ENCODE data around the gene HECTD4. TPM values are rescaled to one million over a fixed set of nuclear protein-coding genes. Genes with fewer than 3 reads are reported as not detected.
A peak's percentile ranks its signal among the peaks of the same experiment; 100 is the strongest.

Gene HECTD4
- total RNA-seq, 1 donor from 2014 or later: 22.7 TPM

DNA sequence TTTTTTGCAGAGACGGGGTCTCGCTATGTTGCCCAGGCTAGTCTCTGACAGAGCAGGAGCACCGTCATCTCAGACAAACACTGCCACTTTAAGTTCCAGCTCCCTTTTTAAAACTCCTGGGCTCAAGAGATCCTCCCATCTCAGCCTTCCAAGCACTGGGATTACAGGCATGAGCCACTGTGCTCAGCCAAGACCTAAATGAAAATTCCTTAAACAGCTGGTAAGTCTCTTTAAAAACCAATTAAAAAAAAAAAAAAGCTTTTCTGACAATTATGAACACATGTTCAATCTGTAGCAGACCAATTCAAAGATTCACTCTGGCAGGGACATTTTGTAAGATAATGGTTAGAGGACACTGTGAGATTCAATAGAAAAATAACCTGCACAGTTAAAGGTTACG, 77.8 kb downstream of the HECTD4 start:
- Histone ChIP-seq H3K36me3 (ENCODE audit: control insufficient read depth, insufficient read depth, low read length) (no peaks in the 10 kb centered on the region), H3K27me3 (ENCODE audit: control insufficient read depth, insufficient read depth, low read length) (no peaks in the 10 kb centered on the region), H3K4me3 (ENCODE audit: low read depth, low read length) (no peak overlapping the region)
- TF ChIP-seq, protein P1, sequence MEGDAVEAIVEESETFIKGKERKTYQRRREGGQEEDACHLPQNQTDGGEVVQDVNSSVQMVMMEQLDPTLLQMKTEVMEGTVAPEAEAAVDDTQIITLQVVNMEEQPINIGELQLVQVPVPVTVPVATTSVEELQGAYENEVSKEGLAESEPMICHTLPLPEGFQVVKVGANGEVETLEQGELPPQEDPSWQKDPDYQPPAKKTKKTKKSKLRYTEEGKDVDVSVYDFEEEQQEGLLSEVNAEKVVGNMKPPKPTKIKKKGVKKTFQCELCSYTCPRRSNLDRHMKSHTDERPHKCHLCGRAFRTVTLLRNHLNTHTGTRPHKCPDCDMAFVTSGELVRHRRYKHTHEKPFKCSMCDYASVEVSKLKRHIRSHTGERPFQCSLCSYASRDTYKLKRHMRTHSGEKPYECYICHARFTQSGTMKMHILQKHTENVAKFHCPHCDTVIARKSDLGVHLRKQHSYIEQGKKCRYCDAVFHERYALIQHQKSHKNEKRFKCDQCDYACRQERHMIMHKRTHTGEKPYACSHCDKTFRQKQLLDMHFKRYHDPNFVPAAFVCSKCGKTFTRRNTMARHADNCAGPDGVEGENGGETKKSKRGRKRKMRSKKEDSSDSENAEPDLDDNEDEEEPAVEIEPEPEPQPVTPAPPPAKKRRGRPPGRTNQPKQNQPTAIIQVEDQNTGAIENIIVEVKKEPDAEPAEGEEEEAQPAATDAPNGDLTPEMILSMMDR (IDR thresholded peaks at IDR 0.05; ENCODE audit: insufficient read depth, low read length, poor library complexity, severe bottlenecking): no peak
- DNase-seq (ENCODE audit: low read depth): no peak

DNA sequence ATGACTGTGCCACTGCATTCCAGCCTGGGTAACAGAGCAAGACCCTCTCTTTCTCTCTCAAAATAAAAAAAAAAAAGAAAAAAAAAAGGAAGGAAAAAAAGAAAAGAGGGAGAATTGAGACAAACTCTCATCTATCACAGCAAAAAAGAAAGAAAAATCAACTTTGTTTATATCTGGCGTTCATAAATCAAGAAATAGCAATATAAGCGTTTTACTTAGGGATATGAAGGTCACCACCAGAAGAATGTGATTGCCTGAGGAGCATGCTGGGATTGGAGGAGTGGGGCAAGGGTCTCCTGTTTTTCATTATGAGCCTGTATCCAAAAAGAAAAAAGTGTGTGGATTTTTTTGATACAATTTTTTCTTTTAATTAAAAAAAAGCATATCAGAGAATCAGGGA, 78.4 kb downstream of the HECTD4 start:
- Histone ChIP-seq H3K4me3 (ENCODE audit: low read depth, low read length) (no peak overlapping the region), H3K36me3 (ENCODE audit: control insufficient read depth, insufficient read depth, low read length) (no peaks in the 10 kb centered on the region), H3K27me3 (ENCODE audit: control insufficient read depth, insufficient read depth, low read length) (no peaks in the 10 kb centered on the region)
- no peak for DNase-seq (ENCODE audit: low read depth)
- TF ChIP-seq, protein P1 (IDR thresholded peaks at IDR 0.05; ENCODE audit: insufficient read depth, low read length, poor library complexity, severe bottlenecking): no peak

DNA sequence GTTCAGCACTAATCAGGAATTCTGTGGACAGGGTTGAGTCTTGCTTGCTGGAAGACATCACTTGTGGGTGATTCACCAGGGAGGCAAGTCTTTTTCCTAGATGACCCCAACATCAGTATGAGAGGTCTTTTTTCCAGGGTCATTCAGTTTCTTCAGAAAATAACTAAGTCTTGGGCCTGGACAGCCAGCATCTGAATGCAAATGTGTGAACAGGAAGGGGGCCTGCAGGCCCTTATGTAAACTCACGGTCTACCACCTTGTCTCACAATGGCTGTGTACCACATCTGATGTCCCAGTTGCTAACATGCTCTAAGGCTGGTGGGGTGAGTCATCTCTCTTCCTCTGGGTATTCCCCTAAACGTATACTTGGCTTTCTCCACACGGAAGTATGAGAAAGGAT, 79.2 kb downstream of the HECTD4 start:
- TF ChIP-seq, protein P1 (IDR thresholded peaks at IDR 0.05; ENCODE audit: insufficient read depth, low read length, poor library complexity, severe bottlenecking): no peak
- Histone ChIP-seq H3K36me3 (ENCODE audit: control insufficient read depth, insufficient read depth, low read length) (no peaks in the 10 kb centered on the region), H3K27me3 (ENCODE audit: control insufficient read depth, insufficient read depth, low read length) (no peaks in the 10 kb centered on the region), H3K4me3 (ENCODE audit: low read depth, low read length) (no peak overlapping the region)
- peak; percentile 55 for DNase-seq (ENCODE audit: low read depth)

DNA sequence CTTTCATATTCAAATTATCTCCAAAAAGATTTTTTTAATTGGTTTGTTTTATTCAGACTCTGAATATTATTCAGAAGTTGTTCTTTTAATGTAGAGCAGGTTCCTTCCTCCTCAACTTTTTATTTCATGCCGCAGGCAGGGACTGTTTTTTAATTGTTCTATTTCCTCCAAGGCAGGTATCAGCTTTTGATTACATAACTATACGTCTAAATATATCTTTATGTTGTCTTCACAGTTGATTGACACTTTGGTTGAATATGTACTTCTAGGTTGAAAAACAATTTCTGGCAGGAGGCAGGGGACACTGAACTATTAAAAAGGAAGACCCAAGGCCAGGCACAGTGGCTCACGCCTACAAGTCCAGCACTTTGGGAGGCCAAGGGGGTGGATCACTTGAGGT, 82.5 kb downstream of the HECTD4 start:
- Histone ChIP-seq H3K4me3 (ENCODE audit: low read depth, low read length) (no peak overlapping the region), H3K36me3 (ENCODE audit: control insufficient read depth, insufficient read depth, low read length) (peaks cover 1% of the 10 kb centered on the region), H3K27me3 (ENCODE audit: control insufficient read depth, insufficient read depth, low read length) (no peaks in the 10 kb centered on the region)
- DNase-seq (ENCODE audit: low read depth): no peak
- TF ChIP-seq, protein P1 (IDR thresholded peaks at IDR 0.05; ENCODE audit: insufficient read depth, low read length, poor library complexity, severe bottlenecking): no peak

DNA sequence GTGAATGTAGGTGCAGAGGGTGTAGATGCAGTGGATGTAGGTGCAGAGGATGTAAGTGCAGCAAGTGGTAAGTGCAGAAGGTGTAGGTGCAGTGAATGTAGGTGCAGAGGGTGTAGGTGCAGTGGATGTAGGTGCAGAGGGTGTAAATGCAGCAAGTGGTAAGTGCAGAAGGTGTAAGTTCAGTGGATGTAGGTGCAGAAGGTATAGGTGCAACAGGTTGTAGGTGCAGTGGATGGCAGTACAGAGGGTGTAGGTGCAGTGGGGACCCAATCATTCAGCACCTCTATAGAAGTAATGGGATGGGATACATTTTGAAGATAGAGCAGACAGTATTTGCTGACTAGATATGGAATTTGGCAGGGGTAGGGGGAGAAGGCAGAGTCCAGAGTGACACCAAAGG, 85.0 kb downstream of the HECTD4 start:
- no peak for DNase-seq (ENCODE audit: low read depth)
- Histone ChIP-seq H3K36me3 (ENCODE audit: control insufficient read depth, insufficient read depth, low read length) (peaks cover 1% of the 10 kb centered on the region), H3K27me3 (ENCODE audit: control insufficient read depth, insufficient read depth, low read length) (no peaks in the 10 kb centered on the region), H3K4me3 (ENCODE audit: low read depth, low read length) (no peak overlapping the region)
- TF ChIP-seq, protein P1 (IDR thresholded peaks at IDR 0.05; ENCODE audit: insufficient read depth, low read length, poor library complexity, severe bottlenecking): no peak

DNA sequence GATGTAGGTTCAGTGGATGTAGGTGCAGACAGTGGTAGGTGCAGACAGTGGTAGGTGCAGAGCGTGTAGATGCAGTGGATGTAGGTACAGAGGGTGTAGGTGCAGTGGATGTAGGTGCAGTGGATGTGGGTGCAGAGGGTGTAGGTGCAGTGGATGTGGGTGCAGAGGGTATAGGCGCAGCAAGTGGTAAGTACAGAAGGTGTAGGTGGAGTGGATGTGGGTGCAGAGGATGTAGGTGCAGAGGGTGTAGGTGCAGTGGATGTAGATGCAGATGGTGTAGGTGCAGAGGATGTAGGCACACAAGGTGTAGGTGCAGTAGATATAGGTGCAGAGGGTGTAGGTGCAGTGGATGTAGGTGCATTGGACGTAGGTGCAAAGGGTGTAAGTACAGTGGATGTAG, 86.0 kb downstream of the HECTD4 start:
- no peaks in the 10 kb centered on the region for H3K27me3 ChIP-seq (ENCODE audit: control insufficient read depth, insufficient read depth, low read length)
- TF ChIP-seq, protein P1 (IDR thresholded peaks at IDR 0.05; ENCODE audit: insufficient read depth, low read length, poor library complexity, severe bottlenecking): no peak
- peaks cover 1% of the 10 kb centered on the region for H3K36me3 ChIP-seq (ENCODE audit: control insufficient read depth, insufficient read depth, low read length)
- DNase-seq (ENCODE audit: low read depth): no peak
- no peak overlapping the region for H3K4me3 ChIP-seq (ENCODE audit: low read depth, low read length)
